Gastroesophageal sphincter (tissue), 4 donors: ENCODE results near the gene TBC1D1. TPM values are rescaled to one million over a fixed set of nuclear protein-coding genes. Genes with fewer than 3 reads are reported as not detected.

Source experiments
- ATAC-seq: fragments of 150-250 bp; one replicate; pipeline ENCODE4 v1.9.1; 2016; ENCODE audit warnings: mild to moderate bottlenecking, moderate library complexity
- H3K27ac ChIP-seq, 4 donors: fragments of 200-600 bp; sonication (generic) in 3 of 4; 1 replicate in 3 of 4; 2 replicates in 1 of 4; pipeline ENCODE4 v1.5.1; 2016 to 2019
- H3K27me3 ChIP-seq: fragments of 200-600 bp; sonication (generic); one replicate; pipeline ENCODE4 v1.5.1; 2019
- H3K36me3 ChIP-seq, 2 donors: fragments of 200-600 bp; sonication (generic); one replicate each; pipeline ENCODE4 v1.5.1; 2019; ENCODE audit warnings: control low read depth in 1 of 2
- H3K4me1 ChIP-seq, 3 donors: fragments of 200-600 bp; sonication (generic); 1 replicate in 2 of 3; 2 replicates in 1 of 3; pipeline ENCODE4 v1.5.1; 2016 to 2019; ENCODE audit warnings: control low read depth in 2 of 3
- H3K4me3 ChIP-seq, 2 donors: fragments of 200-600 bp; sonication (generic); one replicate each; pipeline ENCODE4 v1.5.1; 2019; ENCODE audit warnings: mild to moderate bottlenecking in 1 of 2, moderate library complexity in 1 of 2
- H3K9me3 ChIP-seq, 3 donors: fragments of 200-600 bp; sonication (generic); one replicate each; pipeline ENCODE4 v1.5.1; 2017 to 2019; ENCODE audit warnings: control low read depth in 2 of 3
- EP300 ChIP-seq: sonication (generic); formaldehyde crosslinking; IDR thresholded peaks from one replicate; pipeline ENCODE4 v1.6.1; 2017; ENCODE audit warnings: antibody characterized with exemption, mild to moderate bottlenecking
- POLR2A ChIP-seq, 2 donors: fragments of 450-650 bp; IDR thresholded peaks; one replicate each; pipeline ENCODE4 v1.6.1; 2017; ENCODE audit warnings: antibody characterized with exemption in 2 of 2, mild to moderate bottlenecking in 2 of 2, moderate library complexity in 1 of 2
- POLR2AphosphoS5 ChIP-seq: sonication (generic); formaldehyde crosslinking; IDR thresholded peaks from one replicate; pipeline ENCODE4 v1.6.1; 2017; ENCODE audit warnings: antibody characterized with exemption
- WGBS, 2 donors: methylation state at CpG; one replicate each; pipeline ENCODE4 v1.1.5; 2018; ENCODE audit warnings: low coverage in 1 of 2; 5-methylcytosine and 5-hydroxymethylcytosine counted together
- total RNA-seq, 4 donors: library from RNA; depleted of rRNA; stranded (reverse); fragments of >200 nt; gene quantifications; one replicate each; pipeline ENCODE4 v1.1.0, GENCODE V29; 2016
- TF ChIP-seq, protein P1 (sequence below), 4 experiments: fragments of 200-600 bp in 2 of 4; fragments of 450-650 bp in 2 of 4; sonication (generic) in 1 of 4; IDR thresholded peaks; one replicate each; pipeline ENCODE4 v1.5.1; 2017 to 2019; ENCODE audit warnings: antibody characterized with exemption in 4 of 4, mild to moderate bottlenecking in 2 of 4, moderate library complexity in 2 of 4

TBC1D1 gene
- total RNA-seq, 4 donors from 2014 or later, result 190 to 279 (median 241) TPM

- Histone ChIP-seq H3K4me1 (peaks cover 0 to 5% (median 0%) of the 10 kb centered on the region in 3 donors), H3K27ac (no peak overlapping the region), H3K9me3 (peaks cover 0 to 3% (median 0%) of the 10 kb centered on the region in 3 donors), H3K4me3 (no peak overlapping the region), H3K27me3 (no peaks in the 10 kb centered on the region), H3K36me3 (no peaks in the 10 kb centered on the region)
- WGBS, 2 donors, result 61 to 73% methylated on average over 5 of the region's 5 CpGs
- no peak for TF ChIP-seq POLR2A (IDR thresholded peaks at IDR 0.05)
- TF ChIP-seq, protein P1, sequence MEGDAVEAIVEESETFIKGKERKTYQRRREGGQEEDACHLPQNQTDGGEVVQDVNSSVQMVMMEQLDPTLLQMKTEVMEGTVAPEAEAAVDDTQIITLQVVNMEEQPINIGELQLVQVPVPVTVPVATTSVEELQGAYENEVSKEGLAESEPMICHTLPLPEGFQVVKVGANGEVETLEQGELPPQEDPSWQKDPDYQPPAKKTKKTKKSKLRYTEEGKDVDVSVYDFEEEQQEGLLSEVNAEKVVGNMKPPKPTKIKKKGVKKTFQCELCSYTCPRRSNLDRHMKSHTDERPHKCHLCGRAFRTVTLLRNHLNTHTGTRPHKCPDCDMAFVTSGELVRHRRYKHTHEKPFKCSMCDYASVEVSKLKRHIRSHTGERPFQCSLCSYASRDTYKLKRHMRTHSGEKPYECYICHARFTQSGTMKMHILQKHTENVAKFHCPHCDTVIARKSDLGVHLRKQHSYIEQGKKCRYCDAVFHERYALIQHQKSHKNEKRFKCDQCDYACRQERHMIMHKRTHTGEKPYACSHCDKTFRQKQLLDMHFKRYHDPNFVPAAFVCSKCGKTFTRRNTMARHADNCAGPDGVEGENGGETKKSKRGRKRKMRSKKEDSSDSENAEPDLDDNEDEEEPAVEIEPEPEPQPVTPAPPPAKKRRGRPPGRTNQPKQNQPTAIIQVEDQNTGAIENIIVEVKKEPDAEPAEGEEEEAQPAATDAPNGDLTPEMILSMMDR (IDR thresholded peaks at IDR 0.05), result no peak
- no peak for TF ChIP-seq EP300
- no peak for TF ChIP-seq POLR2AphosphoS5
- no peak for ATAC-seq
These were observed 278.6 kb downstream of the TBC1D1 start for GRCh38 chr4:38169524-38169923.

GRCh38 chr4:38170338-38171169 lies 279.7 kb downstream of the TBC1D1 start:
- no peak for TF ChIP-seq POLR2A (IDR thresholded peaks at IDR 0.05)
- no peak for TF ChIP-seq POLR2AphosphoS5
- TF ChIP-seq EP300, result no peak
- TF ChIP-seq, protein P1 (IDR thresholded peaks at IDR 0.05), result no peak
- no peaks in the 10 kb centered on the region for H3K9me3 ChIP-seq
- no peaks in the 10 kb centered on the region for H3K27me3 ChIP-seq
- no peak overlapping the region for H3K4me3 ChIP-seq
- WGBS, 2 donors, result 69 to 74% methylated on average over 5 to 6 of the region's 7 CpGs
- no peaks in the 10 kb centered on the region for H3K36me3 ChIP-seq
- ATAC-seq, result no peak
- H3K4me1 ChIP-seq, result peaks cover 0 to 5% (median 0%) of the 10 kb centered on the region in 3 donors
- H3K27ac ChIP-seq, result no peak overlapping the region

- no peak for ATAC-seq
- Histone ChIP-seq H3K9me3 (no peaks in the 10 kb centered on the region), H3K4me3 (no peak overlapping the region), H3K27ac (no peak overlapping the region), H3K36me3 (no peaks in the 10 kb centered on the region), H3K4me1 (peaks cover 0 to 5% (median 0%) of the 10 kb centered on the region in 3 donors), H3K27me3 (no peaks in the 10 kb centered on the region)
- TF ChIP-seq, protein P1 (IDR thresholded peaks at IDR 0.05), result no peak
- TF ChIP-seq POLR2AphosphoS5, result no peak
- no peak for TF ChIP-seq POLR2A (IDR thresholded peaks at IDR 0.05)
- WGBS, 2 donors, result 80 to 93% methylated on average over 3 to 6 of the region's 6 CpGs
These were observed 281.2 kb downstream of the TBC1D1 start for GRCh38 chr4:38172078-38172477.

DNA sequence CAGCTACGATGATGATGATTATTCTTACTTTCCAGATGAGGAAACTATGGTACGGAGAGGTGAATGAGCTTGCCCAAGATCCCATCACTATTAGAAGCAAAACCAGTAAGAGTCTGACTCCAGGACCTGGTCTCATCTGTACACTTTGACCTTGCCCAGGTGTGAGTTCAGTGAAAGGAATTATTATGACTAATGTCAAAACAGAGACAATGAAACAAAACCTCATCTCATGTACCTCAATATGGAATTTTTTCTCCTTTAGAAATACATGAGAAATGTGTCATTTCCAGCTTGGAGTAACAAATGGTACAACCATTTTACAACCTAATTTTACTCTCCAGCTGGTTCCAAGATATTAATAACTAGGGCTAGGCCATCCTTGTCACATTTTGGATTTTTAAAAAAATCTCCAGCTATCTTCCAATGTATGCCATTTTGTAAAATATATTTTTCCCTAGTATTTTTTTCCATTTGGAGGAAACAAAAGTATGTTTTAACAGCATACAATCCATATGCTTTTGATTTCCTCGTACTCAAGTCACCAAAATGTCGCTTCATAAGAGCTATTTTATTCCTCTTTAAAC lies 283.1 kb downstream of the TBC1D1 start:
- H3K27ac ChIP-seq, result no peak overlapping the region
- WGBS, 2 donors, result 88 to 100% methylated on average over 4 of the region's 4 CpGs
- no peak for ATAC-seq

More for the DNA sequence above, 283.1 kb downstream of the TBC1D1 start:
- Histone ChIP-seq H3K4me1 (peaks cover 0 to 5% (median 0%) of the 10 kb centered on the region in 3 donors), H3K4me3 (no peak overlapping the region), H3K36me3 (no peaks in the 10 kb centered on the region), H3K9me3 (no peaks in the 10 kb centered on the region), H3K27me3 (no peaks in the 10 kb centered on the region)
- TF ChIP-seq POLR2AphosphoS5, result no peak
- TF ChIP-seq EP300, result no peak
- no peak for TF ChIP-seq POLR2A (IDR thresholded peaks at IDR 0.05)
- TF ChIP-seq, protein P1 (IDR thresholded peaks at IDR 0.05), result no peak
